GM19035 (cell line): Measurements from ENCODE around the gene SLC24A3.

ENCODE experiments used
- ATAC-seq: cut with Tn5 transposase; IDR thresholded peaks from one replicate; pipeline ENCODE4 v1.9.1; 2021; ENCODE audit not compliant: unreplicated experiment

SLC24A3 gene

DNA sequence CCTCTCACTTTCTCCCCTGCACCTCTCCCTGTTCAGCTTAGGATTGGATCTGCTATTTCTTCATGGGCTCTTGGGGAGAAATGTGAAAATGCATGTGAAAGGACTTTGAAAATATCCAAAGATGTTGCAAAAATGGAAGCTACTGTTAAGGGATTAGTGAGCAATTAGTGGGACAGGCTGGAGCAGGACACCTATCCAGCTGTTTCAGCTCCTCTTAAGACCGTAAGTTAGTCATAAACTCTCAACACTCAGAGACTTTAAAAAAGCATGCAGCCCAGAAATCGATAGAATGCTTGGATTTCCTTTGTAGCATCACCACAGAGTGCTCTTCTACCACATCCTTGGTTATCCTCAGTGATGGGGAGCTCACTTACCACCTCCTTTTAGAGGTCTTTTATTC lies 88.7 kb downstream of the SLC24A3 start:
- no peak for ATAC-seq

DNA sequence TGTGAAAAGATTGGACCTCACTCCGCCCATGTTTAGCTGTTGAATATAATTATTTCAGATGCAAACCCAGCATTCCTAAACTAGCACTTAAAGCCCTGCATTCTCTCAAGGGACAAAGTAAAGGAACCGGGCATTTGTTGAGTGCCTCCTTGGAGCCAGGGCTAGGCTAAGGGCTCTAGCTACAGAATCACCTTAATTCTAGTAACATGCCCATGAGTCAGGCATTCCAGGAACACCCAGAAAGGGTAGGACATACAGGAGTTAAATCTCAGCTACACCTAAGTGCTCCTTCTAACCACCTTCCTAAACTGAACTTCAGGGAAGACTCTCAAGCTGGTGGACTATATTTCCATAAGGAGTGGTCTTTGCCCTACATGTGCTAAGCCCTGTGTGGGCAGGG lies 89.4 kb downstream of the SLC24A3 start:
- ATAC-seq = no peak

GRCh38 chr20:19302714-19303113 lies 90.3 kb downstream of the SLC24A3 start:
- no peak for ATAC-seq

DNA sequence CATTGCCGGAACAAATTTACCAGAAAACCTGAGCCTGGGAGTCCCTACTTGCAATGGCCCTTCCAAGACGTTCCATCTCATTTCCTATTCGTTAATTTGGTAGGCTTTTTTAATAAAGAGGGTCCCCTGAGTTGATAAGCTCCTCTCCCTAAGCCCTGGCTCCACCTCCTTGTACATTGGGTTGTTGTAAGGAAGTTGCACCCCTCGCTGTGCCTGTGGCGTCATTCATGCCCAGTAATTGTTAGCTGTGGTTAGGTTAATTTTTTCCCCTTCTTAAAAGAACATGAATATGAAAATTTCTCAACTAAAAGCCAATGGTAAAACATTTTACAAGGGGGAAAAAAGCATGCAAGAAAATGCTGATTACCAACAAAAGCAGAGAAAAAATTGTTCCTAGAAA lies 91.9 kb downstream of the SLC24A3 start:
- ATAC-seq = no peak

GRCh38 chr20:19304886-19305415 lies 92.5 kb downstream of the SLC24A3 start:
- ATAC-seq = no peak

GRCh38 chr20:19308146-19308545 lies 95.7 kb downstream of the SLC24A3 start:
- no peak for ATAC-seq

GRCh38 chr20:19310541-19310940 lies 98.1 kb downstream of the SLC24A3 start:
- ATAC-seq = no peak

DNA sequence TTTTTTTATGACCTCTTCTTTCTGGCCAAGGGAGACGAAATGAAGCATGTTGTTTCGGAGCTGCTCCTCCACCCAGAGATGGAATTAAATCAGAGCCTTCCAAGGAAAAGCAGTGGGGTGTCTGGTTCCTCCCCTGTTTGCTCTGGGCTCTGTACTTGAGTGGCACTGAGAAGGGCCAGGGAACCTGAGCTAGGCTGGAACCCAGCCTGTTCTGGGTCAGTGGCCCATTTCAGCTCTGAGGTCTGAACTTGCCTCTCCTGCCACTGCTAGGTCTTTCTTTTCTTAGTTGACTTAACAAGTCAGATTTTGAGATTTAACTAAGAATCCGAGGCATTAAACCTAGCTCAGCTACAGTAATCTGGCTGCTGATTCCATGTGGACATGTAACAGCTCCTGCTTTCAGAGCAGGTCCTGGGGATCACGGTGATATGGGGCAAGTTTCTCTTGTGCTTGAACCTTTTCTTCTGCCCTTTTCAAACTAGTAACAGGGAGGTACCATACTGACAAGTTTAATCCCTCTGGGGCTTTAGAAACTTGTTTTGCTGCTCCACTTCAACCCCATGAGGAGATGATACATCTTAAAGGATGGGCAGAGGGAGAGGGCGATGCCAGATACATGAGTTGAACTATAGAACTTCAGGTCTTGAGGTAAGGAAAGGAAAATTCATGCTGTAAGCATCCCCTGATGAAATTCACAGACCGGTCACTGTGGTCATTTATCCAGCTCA lies 101.1 kb downstream of the SLC24A3 start:
- ATAC-seq = no peak

- ATAC-seq = no peak
These were observed 102.2 kb downstream of the SLC24A3 start for GRCh38 chr20:19314621-19315020.

- no peak for ATAC-seq
These were observed 105.0 kb downstream of the SLC24A3 start for GRCh38 chr20:19317237-19318069.

GRCh38 chr20:19318610-19319009 lies 106.2 kb downstream of the SLC24A3 start:
- ATAC-seq = no peak

DNA sequence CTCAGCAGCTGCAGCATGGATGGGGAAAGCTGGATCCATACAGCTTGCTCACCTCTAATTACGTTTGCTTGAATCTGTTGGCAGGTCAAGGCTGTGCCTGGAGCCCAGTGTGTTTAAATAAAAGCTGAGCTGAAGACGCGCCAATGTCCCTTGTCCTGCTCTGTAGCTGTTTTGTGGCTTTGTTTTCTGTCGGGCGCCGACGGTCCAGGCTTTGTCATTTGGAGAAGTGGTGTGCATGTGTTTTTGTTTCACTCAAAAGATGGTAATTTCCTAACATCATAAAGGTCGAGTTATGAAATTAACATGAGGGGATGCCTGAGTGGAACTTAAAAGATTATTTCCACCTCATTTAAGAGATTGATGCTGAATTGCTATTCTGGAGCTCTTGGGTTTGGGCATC lies 107.6 kb downstream of the SLC24A3 start:
- ATAC-seq = no peak

GRCh38 chr20:19321176-19321575 lies 108.7 kb downstream of the SLC24A3 start:
- no peak for ATAC-seq

DNA sequence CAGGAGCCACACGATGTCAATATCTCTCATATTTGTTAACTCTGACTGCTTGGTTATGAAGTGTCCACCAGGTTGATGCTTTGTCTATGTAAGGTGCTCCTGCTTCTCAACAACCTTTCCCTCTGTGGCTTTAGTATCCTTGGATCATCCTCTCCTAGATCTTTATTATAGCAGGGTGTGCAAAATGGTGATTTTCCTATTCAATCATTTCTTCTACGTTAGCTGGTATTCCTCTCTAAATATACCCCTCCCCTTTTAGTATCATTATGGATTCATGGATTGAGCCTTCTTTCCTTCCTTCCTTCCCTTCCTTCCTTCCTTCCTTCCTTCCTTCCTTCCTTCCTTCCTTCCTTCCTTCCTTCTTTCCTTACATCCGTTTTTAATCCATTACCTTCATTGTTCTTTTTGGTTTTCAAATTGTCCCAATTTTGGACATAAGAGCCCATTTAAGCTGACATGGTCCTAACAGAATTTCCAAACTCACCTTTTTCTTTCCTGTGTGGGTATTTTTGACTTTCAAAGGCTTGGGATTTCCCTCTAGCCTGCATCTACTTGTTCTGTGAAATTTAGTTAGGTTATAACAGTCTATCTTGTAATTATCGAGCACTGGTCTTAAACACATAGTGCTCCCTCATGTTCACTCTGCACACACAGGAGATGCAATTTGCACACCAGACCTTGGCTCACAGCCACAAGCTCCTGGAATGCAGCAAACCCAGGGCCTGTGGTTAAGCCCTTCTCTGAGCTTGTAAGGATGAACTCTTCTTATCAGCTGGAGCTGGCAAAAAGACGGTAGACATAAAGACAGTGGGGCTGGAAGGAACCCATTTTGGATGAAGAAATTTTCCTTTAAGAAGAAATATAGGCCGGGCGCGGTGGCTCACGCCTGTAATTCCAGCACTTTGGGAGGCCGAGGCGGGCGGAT lies 109.9 kb downstream of the SLC24A3 start:
- ATAC-seq = no peak

DNA sequence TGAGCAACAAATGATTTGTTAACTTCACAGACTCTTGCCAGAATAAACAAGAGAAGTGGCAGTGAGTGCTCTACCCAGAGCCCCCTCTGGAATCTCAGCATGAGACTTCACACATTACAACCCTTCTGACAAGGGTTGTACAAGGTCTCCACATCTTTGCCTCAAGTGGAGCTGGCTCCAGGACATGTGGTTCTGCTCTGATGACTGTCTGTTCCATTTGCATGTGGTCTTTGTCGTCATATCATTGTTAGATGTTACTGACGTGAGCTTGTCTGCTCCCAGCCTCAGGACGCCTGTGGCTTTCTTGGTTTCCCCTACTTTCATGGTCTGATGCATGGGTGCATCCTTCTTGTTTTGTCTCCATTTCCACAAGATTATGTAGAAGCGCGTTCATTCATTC lies 115.0 kb downstream of the SLC24A3 start:
- no peak for ATAC-seq

DNA sequence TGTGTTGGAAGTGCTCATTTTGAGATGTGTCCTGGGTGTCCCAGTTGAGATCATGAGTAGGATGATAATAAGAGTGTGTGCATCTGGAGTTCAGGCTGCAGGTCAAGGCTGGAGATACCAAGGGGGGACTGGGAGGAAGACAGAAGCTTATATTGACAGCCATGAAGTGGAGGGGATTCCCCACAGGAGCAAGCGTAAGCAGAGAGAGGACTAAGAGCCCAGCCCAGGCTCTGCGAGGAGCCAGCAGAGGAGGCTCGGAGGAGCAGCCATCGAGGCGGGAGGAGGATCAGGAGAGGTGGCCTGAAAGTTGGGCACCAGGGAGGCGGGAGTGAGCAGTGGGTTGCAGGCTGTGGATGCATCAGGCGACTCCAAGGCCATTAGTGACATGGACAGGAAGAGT lies 116.2 kb downstream of the SLC24A3 start:
- ATAC-seq = no peak

DNA sequence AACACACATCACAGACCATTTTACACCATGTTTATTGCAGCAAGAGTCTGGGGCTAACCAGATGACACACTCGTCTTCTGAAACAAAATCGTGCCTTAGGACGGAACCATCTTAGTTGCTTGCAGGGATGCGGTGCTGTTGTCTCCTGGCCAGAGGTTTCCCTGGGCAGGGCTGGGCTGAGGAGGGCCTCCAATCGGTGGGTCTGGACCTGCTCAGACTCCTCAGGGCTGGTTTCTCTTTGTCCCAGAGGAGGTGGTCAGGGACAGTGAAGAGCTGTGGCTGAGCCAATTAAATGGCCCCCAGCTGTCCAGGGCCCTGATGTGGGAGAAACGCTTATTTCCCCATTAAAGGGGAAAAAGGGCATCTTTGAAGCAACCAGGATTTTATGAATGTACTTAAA lies 117.6 kb downstream of the SLC24A3 start:
- ATAC-seq = no peak

GRCh38 chr20:19330731-19331130 lies 118.3 kb downstream of the SLC24A3 start:
- no peak for ATAC-seq

DNA sequence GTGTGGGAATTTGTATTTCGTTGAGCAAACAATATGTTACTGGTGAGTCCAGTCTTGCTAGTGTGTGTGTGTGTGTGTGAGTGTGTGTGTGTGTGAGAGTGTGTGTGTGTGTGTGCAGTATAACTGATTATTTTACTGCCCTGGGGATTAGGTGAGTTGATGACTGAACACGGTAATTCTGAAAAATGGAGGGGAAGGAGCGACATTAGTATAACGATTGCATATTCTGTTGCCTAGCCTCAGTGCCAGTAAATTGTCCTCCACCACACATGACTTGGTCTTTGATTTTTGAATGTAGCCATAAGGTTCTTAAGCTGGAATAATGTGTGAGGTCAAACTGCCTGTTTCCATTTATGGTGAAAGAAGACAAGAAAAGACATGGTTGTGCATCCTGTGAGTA lies 121.1 kb downstream of the SLC24A3 start:
- ATAC-seq = no peak

- ATAC-seq = no peak
These were observed 122.9 kb downstream of the SLC24A3 start for GRCh38 chr20:19335341-19335740.

- ATAC-seq = no peak
These were observed 123.5 kb downstream of the SLC24A3 start for GRCh38 chr20:19335916-19336315.
